ENCODE data around the gene APOL1.
A peak's percentile ranks its signal among the peaks of the same experiment; 100 is the strongest.

APOL1 gene

DNA sequence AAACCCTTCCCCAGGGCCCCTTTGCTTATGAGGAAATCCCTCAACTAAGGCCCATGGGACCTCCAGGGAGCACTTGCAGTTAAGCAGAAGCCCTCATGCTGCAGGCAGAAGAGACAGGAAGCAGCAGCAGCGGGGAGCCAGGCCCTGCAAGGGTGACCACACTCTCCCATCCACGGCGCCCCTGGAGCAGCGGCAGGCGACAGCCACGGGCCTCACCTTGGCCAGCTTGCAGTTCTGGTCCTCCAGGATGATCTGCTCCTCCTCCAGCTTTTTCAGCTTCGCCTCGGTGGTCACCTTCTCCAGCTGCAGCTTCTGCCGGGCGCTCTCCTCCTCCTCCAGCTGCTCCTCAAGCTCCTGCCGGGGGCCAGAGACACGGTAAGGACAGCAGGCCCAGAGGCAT is 47.0 kb downstream of the APOL1 start:
- no peak for TF ChIP-seq CTCF (IDR thresholded peaks at IDR 0.05; ENCODE audit: extremely low read depth, insufficient read depth, missing control alignments)
- in situ Hi-C loops (cut with MboI; ENCODE audit: low pct_unique_long_range_greater_than_20kb, low sequenced_read_pairs, unreplicated experiment) = loop anchor here (10.0 kb wide), 1 partner anchor 165 kb away; no protein-coding TSS in a partner anchor
- DNase-seq (ENCODE audit: low spot score) = no peak

DNA sequence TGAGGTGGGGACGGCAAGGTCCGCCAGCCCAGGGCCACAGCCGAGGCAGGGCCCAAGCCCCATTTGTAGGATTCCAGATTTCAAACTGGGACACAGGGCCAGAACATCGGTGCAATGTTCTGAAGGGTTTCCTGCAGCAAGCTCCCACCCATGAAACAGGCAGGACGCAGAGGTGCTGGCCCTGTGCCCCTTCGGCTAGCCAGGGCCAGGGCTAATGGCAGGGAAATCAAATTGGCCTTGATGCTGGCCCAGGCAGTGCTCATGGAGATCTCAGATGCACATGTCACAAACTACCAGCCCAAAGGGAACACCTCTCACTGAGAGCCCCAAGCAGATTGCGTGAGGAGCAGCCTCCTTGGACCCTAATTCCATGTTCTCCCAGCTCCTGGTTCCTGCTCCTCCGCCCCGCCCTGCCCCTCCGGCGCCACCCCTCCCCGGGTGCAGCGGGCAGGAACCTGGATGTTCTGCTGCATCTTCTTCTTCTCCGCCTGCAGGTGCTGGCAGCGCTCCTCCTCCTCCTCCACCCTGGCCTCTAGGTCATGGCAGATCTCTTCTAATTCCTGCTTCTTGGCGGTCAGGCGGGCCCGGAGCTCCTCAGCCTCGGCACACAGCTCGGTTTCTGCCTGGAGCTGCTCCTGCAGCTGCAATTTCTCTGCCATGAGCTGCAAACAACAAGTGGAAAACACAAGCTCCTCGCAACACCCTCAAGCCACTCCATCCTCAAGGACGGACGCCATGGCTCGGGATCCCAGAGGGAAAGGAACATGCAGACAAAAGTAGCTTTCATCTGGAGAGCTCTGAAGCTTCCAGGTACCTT is 47.7 kb downstream of the APOL1 start:
- in situ Hi-C loops (cut with MboI; ENCODE audit: low pct_unique_long_range_greater_than_20kb, low sequenced_read_pairs, unreplicated experiment) = loop anchor here (10.0 kb wide), 1 partner anchor 164 kb away; no protein-coding TSS in a partner anchor

GRCh38 chr22:36301384-36301828 is 48.5 kb downstream of the APOL1 start:
- peak; percentile 87 for DNase-seq (ENCODE audit: low spot score)
- peak; percentile 96 for TF ChIP-seq CTCF (IDR thresholded peaks at IDR 0.05; ENCODE audit: extremely low read depth, insufficient read depth, missing control alignments)
- in situ Hi-C loops (cut with MboI; ENCODE audit: low pct_unique_long_range_greater_than_20kb, low sequenced_read_pairs, unreplicated experiment) = loop anchor here (10.0 kb wide), 1 partner anchor 163 kb away; no protein-coding TSS in a partner anchor

More for the DNA sequence above, 47.7 kb downstream of the APOL1 start:
- no peak for TF ChIP-seq CTCF (IDR thresholded peaks at IDR 0.05; ENCODE audit: extremely low read depth, insufficient read depth, missing control alignments)
- no peak for DNase-seq (ENCODE audit: low spot score)

DNA sequence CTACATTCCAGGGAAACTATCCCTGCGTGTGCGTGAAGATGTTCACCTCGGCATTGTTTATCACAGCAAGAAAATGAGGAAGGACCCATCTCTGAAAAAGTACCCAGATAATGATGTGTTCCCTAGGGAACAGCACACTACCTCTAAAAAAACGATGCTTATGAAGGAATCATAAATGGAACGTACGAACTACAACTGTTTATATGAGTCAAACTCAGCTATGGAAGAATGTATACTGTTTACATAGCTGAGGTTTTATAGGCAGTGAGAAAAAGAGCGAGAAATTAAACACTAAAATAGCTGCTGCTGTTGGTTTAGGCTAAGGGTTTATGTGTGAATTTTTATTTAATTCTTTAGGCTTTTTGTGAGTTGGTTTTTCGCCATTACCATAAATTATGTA is 48.9 kb downstream of the APOL1 start:
- in situ Hi-C loops (cut with MboI; ENCODE audit: low pct_unique_long_range_greater_than_20kb, low sequenced_read_pairs, unreplicated experiment) = loop anchor here (10.0 kb wide), 1 partner anchor 163 kb away; no protein-coding TSS in a partner anchor
- no peak for DNase-seq (ENCODE audit: low spot score)

GRCh38 chr22:36302439-36303114 is 49.6 kb downstream of the APOL1 start:
- no peak for DNase-seq (ENCODE audit: low spot score)
- no peak for TF ChIP-seq CTCF (IDR thresholded peaks at IDR 0.05; ENCODE audit: extremely low read depth, insufficient read depth, missing control alignments)
- in situ Hi-C loops (cut with MboI; ENCODE audit: low pct_unique_long_range_greater_than_20kb, low sequenced_read_pairs, unreplicated experiment) = loop anchor here (10.0 kb wide), 1 partner anchor 162 kb away; no protein-coding TSS in a partner anchor

More for the DNA sequence above, 48.9 kb downstream of the APOL1 start:
- TF ChIP-seq CTCF (IDR thresholded peaks at IDR 0.05; ENCODE audit: extremely low read depth, insufficient read depth, missing control alignments) = no peak

DNA sequence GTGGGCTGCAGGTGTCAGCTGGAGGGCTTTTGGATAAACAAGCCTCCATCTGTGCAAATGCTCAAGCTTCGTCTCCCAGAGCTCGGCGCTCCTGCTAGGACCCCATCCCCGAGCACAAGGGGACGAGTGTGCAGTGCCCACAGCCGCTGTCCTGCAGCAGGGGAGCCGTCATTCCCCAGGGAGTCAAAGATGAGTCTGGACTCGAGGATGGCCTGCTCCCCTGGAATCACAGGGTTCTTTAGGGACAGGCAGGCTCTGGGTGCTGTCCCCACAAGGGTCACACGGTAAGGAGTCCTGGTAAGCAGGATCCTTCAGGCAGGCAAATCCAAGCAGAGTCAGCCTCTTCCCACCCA is 50.2 kb downstream of the APOL1 start:
- no peak for DNase-seq (ENCODE audit: low spot score)
- in situ Hi-C loops (cut with MboI; ENCODE audit: low pct_unique_long_range_greater_than_20kb, low sequenced_read_pairs, unreplicated experiment) = loop anchor here (10.0 kb wide), 1 partner anchor 162 kb away; no protein-coding TSS in a partner anchor
- TF ChIP-seq CTCF (IDR thresholded peaks at IDR 0.05; ENCODE audit: extremely low read depth, insufficient read depth, missing control alignments) = no peak
